OCI-M2 (cell line): Measurements from ENCODE around the gene VSIG10L2.
"Not testable (repeated sequence)": the region's sequence is repeated elsewhere in the genome, so short reads cannot be mapped to it uniquely, and the experiment has no call there.

Experiments used
- DNase-seq: peaks from one replicate; lab custom pipeline; 2025; ENCODE audit not compliant: unreplicated experiment; lab: John Stamatoyannopoulos, UW

The VSIG10L2 gene

GRCh38 chr11:125945797-125946520 lies at the start of gene VSIG10L2:
VSIG10L2 (plus strand) TSS chr11:125946044; CDS start chr11:125946056, 12 bp downstream.
- no peak for DNase-seq

- DNase-seq = no peak
Measured at GRCh38 chr11:125901872-125902271, 44.0 kb upstream of the VSIG10L2 start.

- no peak for DNase-seq
Measured at GRCh38 chr11:125902277-125902926, 43.4 kb upstream of the VSIG10L2 start.

GRCh38 chr11:125902927-125903710 lies 42.7 kb upstream of the VSIG10L2 start, which contains the start of gene PUS3:
PUS3 (minus strand) TSS chr11:125903206; CDS start chr11:125896284, 6,922 bp downstream.
- DNase-seq = no peak

- DNase-seq = no peak
Measured at GRCh38 chr11:125903711-125904659, 41.9 kb upstream of the VSIG10L2 start, which contains the start of gene DDX25. DDX25 (plus strand) TSS chr11:125904508; CDS start chr11:125904518, 10 bp downstream.

GRCh38 chr11:125904678-125905077 lies 41.2 kb upstream of the VSIG10L2 start:
- DNase-seq = no peak

GRCh38 chr11:125910226-125910849 lies 35.5 kb upstream of the VSIG10L2 start:
- no peak for DNase-seq

- DNase-seq = not testable (repeated sequence)
Measured at GRCh38 chr11:125914601-125915000, 31.2 kb upstream of the VSIG10L2 start.

- DNase-seq = no peak
Measured at GRCh38 chr11:125916683-125917347, 29.0 kb upstream of the VSIG10L2 start.

- no peak for DNase-seq
Measured at GRCh38 chr11:125918140-125918840, 27.6 kb upstream of the VSIG10L2 start.

- DNase-seq = no peak
Measured at GRCh38 chr11:125921042-125921441, 24.8 kb upstream of the VSIG10L2 start.

- no peak for DNase-seq
Measured at GRCh38 chr11:125922156-125922555, 23.7 kb upstream of the VSIG10L2 start.

GRCh38 chr11:125923012-125923579 lies 22.7 kb upstream of the VSIG10L2 start:
- DNase-seq = no peak

- no peak for DNase-seq
Measured at GRCh38 chr11:125923633-125924032, 22.2 kb upstream of the VSIG10L2 start.

GRCh38 chr11:125924384-125925007 lies 21.3 kb upstream of the VSIG10L2 start:
- DNase-seq = no peak

GRCh38 chr11:125925247-125925740 lies 20.6 kb upstream of the VSIG10L2 start:
- DNase-seq = no peak

- no peak for DNase-seq
Measured at GRCh38 chr11:125925804-125926203, 20.0 kb upstream of the VSIG10L2 start.

GRCh38 chr11:125926682-125927081 lies 19.2 kb upstream of the VSIG10L2 start:
- DNase-seq = no peak
